HepG2 (cell line): ENCODE measurements around the gene SFMBT1. TPM values are rescaled to one million over a fixed set of nuclear protein-coding genes. Genes with fewer than 3 reads are reported as not detected.

Source experiments
- BCLAF1 ChIP-seq: fragments of 450-650 bp; IDR thresholded peaks from 2 replicates; pipeline ENCODE4 v1.6.1; 2017; ENCODE audit warnings: mild to moderate bottlenecking
- CTCF ChIP-seq: sonication (generic); formaldehyde crosslinking; IDR thresholded peaks from 2 replicates; pipeline ENCODE4 v1.5.0; 2020; ENCODE audit warnings: mild to moderate bottlenecking, missing genetic modification reagents, moderate library complexity
- EP300 ChIP-seq, 3 experiments: sonication (generic) in 1 of 3; formaldehyde crosslinking in 1 of 3; IDR thresholded peaks; 2 replicates each; pipeline versions ENCODE4 v1.5.1 to v1.6.1; 2011 to 2020; ENCODE audit warnings: low read depth in 2 of 3, low read length in 2 of 3, borderline replicate concordance in 1 of 3, improper control_type of control experiment in 1 of 3, mild to moderate bottlenecking in 1 of 3, missing genetic modification reagents in 1 of 3, moderate library complexity in 1 of 3
- ETV5 ChIP-seq: IDR thresholded peaks from 2 replicates; pipeline ENCODE4 v1.6.1; 2018; ENCODE audit warnings: missing biosample characterization, missing genetic modification reagents, inconsistent platforms, borderline replicate concordance
- FLYWCH1 ChIP-seq: sonication (generic); formaldehyde crosslinking; IDR thresholded peaks from 2 replicates; pipeline ENCODE4 v1.8.1; 2023; ENCODE audit warnings: mild to moderate bottlenecking, missing genetic modification reagents
- GMEB1 ChIP-seq: sonication (generic); formaldehyde crosslinking; IDR thresholded peaks from 2 replicates; pipeline ENCODE4 v1.5.1; 2020; ENCODE audit warnings: missing genetic modification reagents, mild to moderate bottlenecking, borderline replicate concordance
- KLF15 ChIP-seq: sonication (generic); formaldehyde crosslinking; IDR thresholded peaks from 2 replicates; pipeline ENCODE4 v1.8.1; 2023; ENCODE audit warnings: borderline replicate concordance, mild to moderate bottlenecking, inconsistent platforms, missing genetic modification reagents, mixed read lengths
- NONO ChIP-seq, 2 experiments: fragments of 450-650 bp in 1 of 2; sonication (generic) in 1 of 2; formaldehyde crosslinking in 1 of 2; IDR thresholded peaks in 1 of 2; conservative IDR thresholded peaks in 1 of 2; 2 replicates each; pipeline versions ENCODE4 v1.6.1 to v1.8.0; 2017 to 2022; ENCODE audit warnings: mild to moderate bottlenecking in 1 of 2, missing genetic modification reagents in 1 of 2, moderate library complexity in 1 of 2
- PREB ChIP-seq: sonication (generic); formaldehyde crosslinking; IDR thresholded peaks from 2 replicates; pipeline ENCODE4 v1.4.0; 2020; ENCODE audit warnings: missing genetic modification reagents
- SUZ12 ChIP-seq: fragments of 150-350 bp; IDR thresholded peaks from 2 replicates; pipeline ENCODE4 v1.6.1; 2014; ENCODE audit warnings: low read depth, low read length
- TEF ChIP-seq: sonication (generic); formaldehyde crosslinking; IDR thresholded peaks from 2 replicates; pipeline ENCODE4 v1.5.0; 2020; ENCODE audit warnings: missing genetic modification reagents
- TMF1 ChIP-seq: sonication (generic); formaldehyde crosslinking; IDR thresholded peaks from 2 replicates; pipeline ENCODE4 v1.8.1; 2022; ENCODE audit warnings: low read depth, missing genetic modification reagents
- TOE1 ChIP-seq: sonication (generic); formaldehyde crosslinking; IDR thresholded peaks from 2 replicates; pipeline ENCODE4 v1.4.0; 2020; ENCODE audit warnings: mild to moderate bottlenecking, missing genetic modification reagents
- ZBTB10 ChIP-seq: sonication (generic); formaldehyde crosslinking; IDR thresholded peaks from 2 replicates; pipeline ENCODE4 v1.4.0; 2020; ENCODE audit warnings: missing genetic modification reagents, borderline replicate concordance
- ZNF235 ChIP-seq: sonication (generic); formaldehyde crosslinking; IDR thresholded peaks from 2 replicates; pipeline ENCODE4 v1.8.1; 2023; ENCODE audit warnings: mild to moderate bottlenecking, missing genetic modification reagents, borderline replicate concordance
- ZNF615 ChIP-seq: sonication (generic); formaldehyde crosslinking; IDR thresholded peaks from 2 replicates; pipeline ENCODE4 v1.5.0; 2020; ENCODE audit warnings: mild to moderate bottlenecking, missing genetic modification reagents, borderline replicate concordance
- ZNF761 ChIP-seq: sonication (generic); formaldehyde crosslinking; conservative IDR thresholded peaks from 2 replicates; pipeline ENCODE4 v1.4.0; 2020; ENCODE audit warnings: mild to moderate bottlenecking, missing genetic modification reagents
- polyA plus RNA-seq, 8 experiments: library from polyadenylated mRNA; depleted of rRNA in 3 of 8; stranded (reverse) in 7 of 8; unstranded in 1 of 8; fragments of >200 nt; fragmentation: Illumina TruSeq in 4 of 8; extraction: Trizol in 4 of 8; gene quantifications; 2 replicates each; pipeline versions ENCODE4 v1.2.1 to v1.2.3, GENCODE V29; 2011 to 2016; ENCODE audit warnings: low read depth in 4 of 8, missing spikeins in 1 of 8, mixed read lengths in 1 of 8; ENCODE audit not compliant: insufficient read depth in 1 of 8
- total RNA-seq, 5 experiments: library from RNA; depleted of rRNA; stranded (reverse); fragments of >200 nt; fragmentation: Illumina TruSeq; extraction: Trizol; gene quantifications; 2 replicates each; pipeline ENCODE4 v1.2.3, GENCODE V29; 2016; ENCODE audit warnings: low read depth in 1 of 5

SFMBT1 gene
- total and polyA plus RNA-seq, 2 of the 13 experiments (the other 11 are each of a cell fraction or from before 2014, with no cell fraction given) = 3.8 to 12.8 TPM

- TF ChIP-seq ETV5 (CRISPR knock-in tag) (no peak; the same call in 1 of the 2 replicates), CTCF (CRISPR knock-in tag) (no peak), ZNF761 (CRISPR knock-in tag) (no peak), GMEB1 (CRISPR knock-in tag) (no peak), PREB (CRISPR knock-in tag) (no peak), FLYWCH1 (CRISPR knock-in tag) (no peak), KLF15 (CRISPR knock-in tag) (no peak), BCLAF1 (no peak), TOE1 (CRISPR knock-in tag) (no peak), SUZ12 (no peak), ZBTB10 (CRISPR knock-in tag) (peak; percentile 58; the same call in 1 of the 2 replicates), TEF (CRISPR knock-in tag) (no peak), ZNF615 (CRISPR knock-in tag) (no peak), NONO (IDR thresholded peaks at IDR 0.05) (no peak), NONO (CRISPR knock-in tag; conservative IDR thresholded peaks at IDR 0.05) (peak; percentile 57), EP300 (IDR thresholded peaks at IDR 0.05; ENCODE audit: low read depth in 2 of 2, low read length in 2 of 2) (peak; percentile 46 to 80; a peak in 2 of 4 replicates), EP300 (CRISPR knock-in tag; IDR thresholded peaks at IDR 0.05; ENCODE audit: borderline replicate concordance) (no peak), ZNF235 (CRISPR knock-in tag) (no peak), TMF1 (no peak)
Observed at GRCh38 chr3:53092942-53093341, 47.1 kb upstream of the SFMBT1 start (continued).
